GF-D8 (cell line): ENCODE results near the gene FRY.
A peak's percentile ranks its signal among the peaks of the same experiment; 100 is the strongest.

Experiments used
- DNase-seq: peaks from one replicate; lab custom pipeline; 2025; lab: John Stamatoyannopoulos, UW

FRY gene

GRCh38 chr13:32134241-32135055 lies 102.9 kb downstream of the FRY start:
- no peak for DNase-seq

- no peak for DNase-seq
Measured at GRCh38 chr13:32135056-32135390, 103.4 kb downstream of the FRY start.

- no peak for DNase-seq
Measured at GRCh38 chr13:32135655-32136054, 104.1 kb downstream of the FRY start.

GRCh38 chr13:32136061-32136460 lies 104.5 kb downstream of the FRY start:
- no peak for DNase-seq

GRCh38 chr13:32136716-32137115 lies 105.1 kb downstream of the FRY start:
- DNase-seq = no peak

GRCh38 chr13:32139251-32139650 lies 107.7 kb downstream of the FRY start:
- DNase-seq = no peak

- no peak for DNase-seq
Measured at GRCh38 chr13:32140109-32140508, 108.5 kb downstream of the FRY start.

GRCh38 chr13:32141462-32141861 lies 109.9 kb downstream of the FRY start:
- DNase-seq = no peak

- no peak for DNase-seq
Measured at GRCh38 chr13:32142115-32142514, 110.5 kb downstream of the FRY start.

- peak; percentile 93 for DNase-seq
Measured at GRCh38 chr13:32142956-32143375, 111.4 kb downstream of the FRY start.

GRCh38 chr13:32147193-32147592 lies 115.6 kb downstream of the FRY start:
- no peak for DNase-seq

- no peak for DNase-seq
Measured at GRCh38 chr13:32147976-32148375, 116.4 kb downstream of the FRY start.

- DNase-seq = no peak
Measured at GRCh38 chr13:32150239-32150638, 118.7 kb downstream of the FRY start.

- DNase-seq = no peak
Measured at GRCh38 chr13:32150794-32151193, 119.2 kb downstream of the FRY start.

GRCh38 chr13:32151240-32151639 lies 119.7 kb downstream of the FRY start:
- no peak for DNase-seq

- no peak for DNase-seq
Measured at GRCh38 chr13:32153056-32153455, 121.5 kb downstream of the FRY start.

- DNase-seq = no peak
Measured at GRCh38 chr13:32159137-32159869, 127.7 kb downstream of the FRY start.

GRCh38 chr13:32162395-32163005 lies 130.9 kb downstream of the FRY start:
- no peak for DNase-seq

GRCh38 chr13:32164622-32165268 lies 133.2 kb downstream of the FRY start:
- DNase-seq = no peak

- DNase-seq = no peak
Measured at GRCh38 chr13:32165796-32166195, 134.2 kb downstream of the FRY start.

GRCh38 chr13:32168131-32168530 lies 136.6 kb downstream of the FRY start:
- no peak for DNase-seq

- DNase-seq = no peak
Measured at GRCh38 chr13:32170841-32171240, 139.3 kb downstream of the FRY start.

GRCh38 chr13:32173881-32174280 lies 142.3 kb downstream of the FRY start:
- DNase-seq = no peak
